Measurements from ENCODE around the gene SMARCE1.
"Not testable (repeated sequence)": the region's sequence is repeated elsewhere in the genome, so short reads cannot be mapped to it uniquely, and the experiment has no call there.

Gene SMARCE1

GRCh38 chr17:40611840-40612474 is 35.7 kb downstream of the SMARCE1 start:
- DNase-seq (ENCODE audit: low read depth), result no peak

GRCh38 chr17:40610359-40610758 is 37.3 kb downstream of the SMARCE1 start:
- DNase-seq (ENCODE audit: low read depth), result no peak

GRCh38 chr17:40608061-40608581 is 39.5 kb downstream of the SMARCE1 start:
- no peak for DNase-seq (ENCODE audit: low read depth)

- DNase-seq (ENCODE audit: low read depth), result no peak
Observed at GRCh38 chr17:40607641-40608040, 40.0 kb downstream of the SMARCE1 start.

GRCh38 chr17:40606548-40607353 is 40.9 kb downstream of the SMARCE1 start:
- DNase-seq (ENCODE audit: low read depth), result no peak

- DNase-seq (ENCODE audit: low read depth), result no peak
Observed at GRCh38 chr17:40605306-40605705, 42.3 kb downstream of the SMARCE1 start.

- DNase-seq (ENCODE audit: low read depth), result no peak
Observed at GRCh38 chr17:40604327-40605080, 43.1 kb downstream of the SMARCE1 start.

- DNase-seq (ENCODE audit: low read depth), result no peak
Observed at GRCh38 chr17:40602445-40603443, 44.9 kb downstream of the SMARCE1 start.

- DNase-seq (ENCODE audit: low read depth), result no peak
Observed at GRCh38 chr17:40600486-40601046, 47.1 kb downstream of the SMARCE1 start.

GRCh38 chr17:40599468-40599763 is 48.2 kb downstream of the SMARCE1 start:
- DNase-seq (ENCODE audit: low read depth), result no peak

GRCh38 chr17:40598619-40599467 is 48.8 kb downstream of the SMARCE1 start:
- DNase-seq (ENCODE audit: low read depth), result peak; percentile 80

GRCh38 chr17:40598301-40598618 is 49.4 kb downstream of the SMARCE1 start:
- no peak for DNase-seq (ENCODE audit: low read depth)

GRCh38 chr17:40597556-40598300 is 49.9 kb downstream of the SMARCE1 start:
- no peak for DNase-seq (ENCODE audit: low read depth)

GRCh38 chr17:40597156-40597555 is 50.5 kb downstream of the SMARCE1 start:
- DNase-seq (ENCODE audit: low read depth), result no peak

- DNase-seq (ENCODE audit: low read depth), result no peak
Observed at GRCh38 chr17:40596261-40596919, 51.2 kb downstream of the SMARCE1 start.

GRCh38 chr17:40590742-40591141 is 56.9 kb downstream of the SMARCE1 start:
- no peak for DNase-seq (ENCODE audit: low read depth)

GRCh38 chr17:40588552-40588951 is 59.1 kb downstream of the SMARCE1 start:
- DNase-seq (ENCODE audit: low read depth), result no peak

- DNase-seq (ENCODE audit: low read depth), result not testable (repeated sequence)
Observed at GRCh38 chr17:40586264-40586663, 61.4 kb downstream of the SMARCE1 start.

GRCh38 chr17:40584950-40585349 is 62.7 kb downstream of the SMARCE1 start:
- DNase-seq (ENCODE audit: low read depth), result not testable (repeated sequence)
